IPS DF 6.9 (cell line): ENCODE data around the gene MRPS35.

ENCODE experiments used
- DNase-seq: peaks from one replicate; pipeline ENCODE4 v3.0.0-alpha.2; 2013; ENCODE audit warnings: low read depth, low spot score
- H3K27ac ChIP-seq: one replicate; pipeline ENCODE4 v1.5.1; 2013; ENCODE audit warnings: low read length, control low read depth
- H3K27me3 ChIP-seq: 2 replicates; pipeline ENCODE4 v1.6.1; 2013; ENCODE audit warnings: mild to moderate bottlenecking, low read length; ENCODE audit not compliant: control insufficient read depth, insufficient read depth
- H3K36me3 ChIP-seq: 2 replicates; pipeline ENCODE4 v1.6.1; 2013; ENCODE audit warnings: low read length; ENCODE audit not compliant: control insufficient read depth, insufficient read depth
- H3K4me1 ChIP-seq: 2 replicates; pipeline ENCODE4 v1.6.1; 2013; ENCODE audit warnings: low read length; ENCODE audit not compliant: control insufficient read depth, insufficient read depth
- H3K4me3 ChIP-seq: 2 replicates; pipeline ENCODE4 v1.5.1; 2013; ENCODE audit warnings: mild to moderate bottlenecking, low read length
- H3K9me3 ChIP-seq: 2 replicates; pipeline ENCODE4 v1.6.1; 2013; ENCODE audit warnings: low read length, inconsistent platforms; ENCODE audit not compliant: control insufficient read depth, insufficient read depth
- WGBS: extraction: QIAGEN DNeasy Blood & Tissue Kit; methylation state at CpG from one replicate; pipeline ENCODE4 v1.1.7; 2013; ENCODE audit warnings: mixed read lengths, missing lambda C conversion rate; ENCODE audit not compliant: insufficient read length, insufficient coverage; 5-methylcytosine and 5-hydroxymethylcytosine counted together

The MRPS35 gene

DNA sequence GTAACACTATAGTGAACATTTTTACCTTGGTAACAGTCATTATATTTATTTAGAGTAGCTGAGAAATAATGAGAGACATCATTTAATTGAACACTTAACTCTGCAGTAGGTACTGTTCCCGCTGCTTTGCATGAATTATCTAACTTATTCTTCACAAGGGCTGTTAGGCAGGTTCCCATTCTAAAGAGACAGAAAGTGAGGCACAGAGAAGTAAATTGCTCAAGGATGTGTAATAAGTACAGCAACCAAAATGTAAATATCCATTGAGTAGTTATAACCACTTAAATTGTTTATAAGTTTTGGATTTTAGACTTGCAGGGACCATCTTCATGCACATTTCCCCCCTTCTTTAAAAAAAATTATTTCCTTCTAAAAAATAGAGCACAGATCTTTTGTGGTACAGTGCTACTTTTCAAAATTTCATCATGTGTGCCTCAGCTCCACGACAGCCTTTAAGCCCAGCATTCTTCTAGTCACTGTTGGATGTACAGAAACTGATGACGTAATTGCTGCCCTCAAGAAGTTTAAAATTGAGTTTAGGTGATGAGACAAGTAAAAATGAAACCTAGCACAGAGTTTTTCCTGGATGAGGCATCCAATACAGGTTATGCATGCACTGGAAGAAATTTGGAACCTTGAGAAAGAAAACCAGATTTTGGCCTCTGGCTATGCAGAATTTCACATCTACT, 75.4 kb downstream of the MRPS35 start:
- WGBS = no CpG with 5 or more reads among the region's 3 CpGs
- Histone ChIP-seq H3K27me3 (no peaks in the 10 kb centered on the region), H3K4me1 (no peaks in the 10 kb centered on the region; the same call in 1 of the 2 replicates), H3K4me3 (no peak overlapping the region), H3K9me3 (no peaks in the 10 kb centered on the region), H3K36me3 (no peaks in the 10 kb centered on the region), H3K27ac (no peak overlapping the region)
- no peak for DNase-seq

DNA sequence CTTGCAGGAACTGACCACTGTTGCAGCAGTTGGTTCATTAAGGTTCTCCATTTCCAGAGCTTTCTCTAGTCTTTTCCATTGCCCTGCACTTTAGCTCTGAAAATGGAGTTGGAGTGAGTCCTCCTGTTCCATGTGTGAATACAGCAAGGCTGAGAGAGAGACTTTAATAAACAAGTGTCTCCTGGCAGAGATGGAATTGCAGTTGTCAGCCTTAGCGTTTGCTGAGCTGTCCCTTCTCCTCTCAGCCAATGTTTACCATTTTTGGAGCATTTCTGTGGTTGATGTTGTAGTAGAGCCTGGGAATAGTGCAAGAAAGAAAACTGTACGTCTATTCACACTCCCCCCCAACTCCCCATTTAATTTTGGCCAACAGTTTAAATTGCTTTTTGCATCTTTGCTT, 76.9 kb downstream of the MRPS35 start:
- no peak for DNase-seq
- Histone ChIP-seq H3K4me1 (no peaks in the 10 kb centered on the region), H3K9me3 (no peaks in the 10 kb centered on the region), H3K4me3 (no peak overlapping the region), H3K27me3 (no peaks in the 10 kb centered on the region), H3K36me3 (no peaks in the 10 kb centered on the region; the same call in 1 of the 2 replicates), H3K27ac (no peak overlapping the region)
- WGBS = no CpG with 5 or more reads among the region's 2 CpGs

DNA sequence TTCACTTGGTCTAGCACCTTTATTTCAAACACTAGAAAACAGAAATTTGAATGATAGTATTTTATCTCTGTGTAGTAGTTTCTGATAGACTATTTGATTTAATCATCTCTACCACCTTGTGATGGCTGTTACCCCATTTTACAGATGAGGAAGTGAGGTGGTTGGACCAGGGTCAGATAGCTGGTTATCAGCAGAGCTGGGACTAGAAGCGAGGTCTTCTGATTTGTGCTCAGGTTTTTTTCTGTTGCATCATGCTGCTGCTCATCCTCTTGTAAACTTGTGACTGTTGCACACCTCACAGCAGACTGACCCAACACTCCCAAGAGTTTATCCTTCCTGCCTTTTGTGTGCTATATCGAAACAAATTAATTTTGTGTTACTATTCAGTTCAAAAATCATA, 79.5 kb downstream of the MRPS35 start:
- H3K4me1 ChIP-seq = no peaks in the 10 kb centered on the region
- no peaks in the 10 kb centered on the region for H3K9me3 ChIP-seq
- peaks cover 4% of the 10 kb centered on the region; the same call in 1 of the 2 replicates for H3K36me3 ChIP-seq
- H3K4me3 ChIP-seq = no peak overlapping the region
- H3K27ac ChIP-seq = no peak overlapping the region
- no CpG with 5 or more reads among the region's 2 CpGs for WGBS
- no peak for DNase-seq
- H3K27me3 ChIP-seq = no peaks in the 10 kb centered on the region

DNA sequence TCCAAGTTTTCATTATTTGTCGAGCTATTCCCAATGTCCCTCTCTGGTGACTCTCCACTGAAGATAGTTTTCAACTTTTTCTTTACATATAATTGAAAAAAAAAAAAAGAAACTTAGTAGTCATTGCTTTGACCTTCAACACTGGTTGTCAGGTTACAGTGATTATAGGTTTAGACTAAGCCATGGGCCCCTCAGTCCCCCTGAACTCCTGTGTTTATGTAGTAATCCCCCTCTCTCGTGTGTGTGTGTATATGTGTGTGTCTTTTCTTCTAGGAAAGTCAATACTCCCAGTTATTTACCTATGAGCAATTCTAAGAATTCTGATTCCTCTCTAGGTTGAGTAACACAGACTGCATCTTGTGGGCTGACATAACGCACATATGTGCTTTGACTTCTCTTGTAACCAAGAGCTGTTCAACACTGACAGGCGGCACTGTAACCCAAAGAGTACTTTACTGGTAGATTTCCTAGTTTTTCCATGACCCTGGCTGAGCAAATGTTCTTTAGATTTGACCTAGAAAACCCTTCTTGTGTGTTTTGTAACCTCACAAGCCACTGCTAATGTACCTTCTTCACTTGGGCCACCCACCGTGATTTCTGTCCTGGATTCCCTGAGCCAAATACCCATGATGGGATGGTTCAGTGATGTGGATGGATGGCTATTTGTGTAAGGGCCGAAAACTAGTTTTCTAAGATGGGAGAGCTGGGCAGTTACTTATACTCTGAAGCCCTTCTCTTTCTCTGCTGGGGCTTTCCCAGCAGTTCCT, 84.4 kb downstream of the MRPS35 start:
- H3K27ac ChIP-seq = no peak overlapping the region
- H3K36me3 ChIP-seq = peaks cover 12% of the 10 kb centered on the region; the same call in 1 of the 2 replicates
- no peaks in the 10 kb centered on the region for H3K27me3 ChIP-seq
- DNase-seq = no peak
- no CpG with 5 or more reads among the region's 6 CpGs for WGBS
- H3K9me3 ChIP-seq = no peaks in the 10 kb centered on the region
- no peaks in the 10 kb centered on the region for H3K4me1 ChIP-seq
- no peak overlapping the region for H3K4me3 ChIP-seq

DNA sequence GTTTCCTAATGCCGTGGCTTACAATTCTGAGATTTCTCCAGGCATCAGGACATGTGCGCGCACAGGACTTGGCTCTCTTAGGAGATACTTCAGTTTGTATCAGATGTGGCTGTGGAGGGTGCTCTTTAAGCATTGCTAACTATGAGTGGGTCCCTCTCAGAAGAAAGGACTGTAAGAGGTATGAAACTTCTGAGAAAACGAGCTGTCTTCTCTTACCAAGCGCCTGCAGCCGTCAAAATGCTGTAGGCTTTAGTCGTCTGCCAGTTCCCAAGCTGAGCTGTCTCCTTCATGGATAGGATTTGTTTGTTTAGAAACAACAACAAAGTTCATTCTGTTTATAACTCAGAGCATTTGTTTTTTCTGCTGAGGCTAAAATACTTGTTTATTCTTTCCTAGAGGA, 85.5 kb downstream of the MRPS35 start:
- Histone ChIP-seq H3K27me3 (no peaks in the 10 kb centered on the region), H3K27ac (no peak overlapping the region), H3K36me3 (peaks cover 12% of the 10 kb centered on the region; the same call in 1 of the 2 replicates), H3K4me1 (no peaks in the 10 kb centered on the region), H3K4me3 (no peak overlapping the region), H3K9me3 (no peaks in the 10 kb centered on the region)
- no peak for DNase-seq
- WGBS = no CpG with 5 or more reads among the region's 7 CpGs

DNA sequence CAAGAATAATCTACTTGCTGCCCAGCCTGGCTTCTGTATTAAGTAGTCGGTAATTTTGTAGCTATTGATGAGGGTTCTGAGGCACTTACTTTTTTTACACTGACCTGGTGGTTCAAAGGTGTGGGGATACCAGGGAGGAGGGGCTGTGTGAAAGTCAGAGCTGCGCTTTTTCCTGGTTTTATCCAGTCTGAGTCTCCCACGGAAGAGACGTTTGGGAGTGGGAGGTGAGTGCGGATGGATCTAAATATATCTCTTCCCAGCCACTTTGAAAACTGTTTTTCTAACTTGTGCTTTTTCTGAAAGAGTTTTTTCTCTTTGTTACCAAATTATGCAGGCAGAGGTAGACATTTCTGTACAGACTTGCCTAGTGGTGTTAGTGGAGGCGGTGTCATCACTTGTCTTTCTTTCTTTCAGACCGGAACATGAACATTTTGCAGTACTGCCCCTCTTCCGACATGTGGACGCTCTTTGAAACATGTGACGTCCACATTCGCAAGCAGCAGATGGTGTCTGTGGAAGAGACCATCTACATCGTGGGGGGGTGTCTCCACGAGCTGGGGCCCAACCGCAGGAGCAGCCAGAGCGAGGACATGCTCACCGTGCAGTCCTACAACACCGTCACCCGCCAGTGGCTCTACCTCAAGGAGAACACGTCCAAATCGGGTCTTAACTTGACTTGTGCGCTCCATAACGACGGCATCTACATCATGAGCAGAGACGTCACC, 86.8 kb downstream of the MRPS35 start:
- Histone ChIP-seq H3K4me1 (no peaks in the 10 kb centered on the region), H3K36me3 (peaks cover 12% of the 10 kb centered on the region; the same call in 1 of the 2 replicates)

DNA sequence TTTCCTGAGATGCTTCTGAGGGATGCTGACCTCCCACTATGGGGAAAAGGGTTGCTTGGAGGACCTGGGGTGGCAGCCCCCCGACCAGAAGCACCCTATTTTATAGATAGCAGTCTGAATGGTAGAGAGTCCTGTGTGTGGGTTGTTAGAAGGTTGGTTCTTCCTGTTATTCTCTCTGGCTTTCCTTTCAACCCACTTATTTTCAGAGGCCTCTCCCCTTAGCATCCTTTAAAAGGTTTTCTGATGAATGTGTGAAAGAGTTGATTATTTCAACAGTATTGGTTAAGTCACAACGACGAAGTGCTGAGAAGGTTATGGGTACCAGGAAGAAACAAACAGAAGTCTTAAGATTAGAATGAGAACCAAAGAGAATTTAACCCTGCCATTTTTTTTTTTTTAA, 90.2 kb downstream of the MRPS35 start:
- H3K36me3 ChIP-seq = peaks cover 7% of the 10 kb centered on the region; the same call in 1 of the 2 replicates
- H3K9me3 ChIP-seq = no peaks in the 10 kb centered on the region
- H3K27me3 ChIP-seq = no peaks in the 10 kb centered on the region
- WGBS = no CpG with 5 or more reads among the region's 3 CpGs
- no peaks in the 10 kb centered on the region for H3K4me1 ChIP-seq
- H3K4me3 ChIP-seq = no peak overlapping the region
- no peak overlapping the region for H3K27ac ChIP-seq
- DNase-seq = no peak

More for the DNA sequence above, 86.8 kb downstream of the MRPS35 start:
- Histone ChIP-seq H3K9me3 (no peaks in the 10 kb centered on the region), H3K27ac (no peak overlapping the region), H3K27me3 (no peaks in the 10 kb centered on the region), H3K4me3 (no peak overlapping the region)
- no peak for DNase-seq
- no CpG with 5 or more reads among the region's 24 CpGs for WGBS

DNA sequence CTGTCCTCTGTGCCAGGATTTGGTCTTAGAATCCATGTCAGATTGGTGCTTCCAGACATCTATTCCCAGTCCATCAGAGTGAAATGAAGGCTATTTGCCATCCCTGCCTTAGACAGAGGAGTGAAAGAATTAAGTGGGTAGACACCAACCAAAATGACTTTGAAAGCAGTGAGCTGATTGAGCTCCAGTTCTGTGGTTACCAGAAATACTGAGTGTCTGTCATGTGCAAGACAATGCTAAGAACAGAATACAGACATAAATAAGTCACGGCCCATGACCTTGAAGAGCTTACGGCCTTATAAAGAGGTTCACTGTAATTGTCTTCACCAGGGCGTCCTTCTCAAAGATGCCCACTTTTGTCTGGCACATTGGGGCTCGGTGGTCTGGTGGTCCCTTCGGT, 91.0 kb downstream of the MRPS35 start:
- H3K27ac ChIP-seq = no peak overlapping the region
- no peak overlapping the region for H3K4me3 ChIP-seq
- H3K36me3 ChIP-seq = peaks cover 7% of the 10 kb centered on the region; the same call in 1 of the 2 replicates
- WGBS = no CpG with 5 or more reads among the region's 5 CpGs
- no peak for DNase-seq
- H3K27me3 ChIP-seq = no peaks in the 10 kb centered on the region
- no peaks in the 10 kb centered on the region for H3K4me1 ChIP-seq
- no peaks in the 10 kb centered on the region for H3K9me3 ChIP-seq

DNA sequence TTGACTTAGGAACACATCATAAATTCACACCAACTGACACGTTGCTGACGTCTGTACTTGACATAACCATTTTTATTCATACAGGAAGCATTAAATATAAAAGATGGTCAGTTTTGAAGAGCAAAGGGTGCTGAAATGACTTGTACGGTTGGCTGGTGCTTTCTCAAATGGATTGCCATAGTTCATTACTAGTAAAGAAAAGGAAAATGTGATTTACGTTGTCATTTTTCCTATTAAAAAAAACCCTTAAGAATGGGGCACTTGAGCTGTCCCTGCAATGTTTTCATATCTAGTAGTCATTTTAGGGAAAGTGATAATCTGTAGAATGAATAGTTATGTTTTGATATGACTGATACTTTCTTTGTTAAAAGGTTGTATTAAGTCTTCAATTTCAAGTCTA, 91.9 kb downstream of the MRPS35 start:
- no peaks in the 10 kb centered on the region for H3K9me3 ChIP-seq
- H3K36me3 ChIP-seq = peaks cover 4% of the 10 kb centered on the region; the same call in 1 of the 2 replicates
- H3K4me3 ChIP-seq = no peak overlapping the region
- no peaks in the 10 kb centered on the region for H3K4me1 ChIP-seq
- WGBS = no CpG with 5 or more reads among the region's 4 CpGs
- no peaks in the 10 kb centered on the region for H3K27me3 ChIP-seq
- no peak overlapping the region for H3K27ac ChIP-seq
- no peak for DNase-seq

DNA sequence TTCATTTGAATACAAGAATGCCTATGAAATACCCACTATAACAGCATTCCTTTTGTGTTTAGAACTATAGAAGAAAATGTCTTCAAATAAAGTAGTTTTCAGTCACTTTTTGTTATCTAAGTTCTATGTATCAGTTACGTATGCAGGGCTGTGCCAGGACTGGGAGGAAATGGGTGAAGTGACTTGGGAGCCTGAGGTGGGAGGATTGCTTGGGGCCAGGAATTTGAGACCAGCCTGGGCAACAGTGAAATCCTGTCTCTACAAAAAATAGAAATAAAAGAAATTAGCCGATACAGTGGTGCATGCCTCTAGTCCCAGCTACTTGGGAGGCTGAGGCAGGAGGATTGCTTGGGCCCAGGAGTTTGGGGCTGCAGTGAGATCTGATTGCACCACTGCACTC, 92.3 kb downstream of the MRPS35 start:
- Histone ChIP-seq H3K36me3 (no peaks in the 10 kb centered on the region), H3K4me3 (no peak overlapping the region), H3K9me3 (no peaks in the 10 kb centered on the region), H3K4me1 (no peaks in the 10 kb centered on the region), H3K27me3 (no peaks in the 10 kb centered on the region), H3K27ac (no peak overlapping the region)
- WGBS = no CpG with 5 or more reads among the region's 2 CpGs
- DNase-seq = no peak
